Measurements from ENCODE around the gene GAD1.

GAD1 gene

GRCh38 chr2:170896622-170897021 is 79.9 kb downstream of the GAD1 start:
- DNase-seq = no peak

- no peak for DNase-seq
Observed at GRCh38 chr2:170897108-170897507, 80.4 kb downstream of the GAD1 start.

GRCh38 chr2:170905864-170906263 is 89.2 kb downstream of the GAD1 start:
- DNase-seq = no peak
